ENCODE data around the gene MBTPS2.
A peak's percentile ranks its signal among the peaks of the same experiment; 100 is the strongest.
"Not testable (repeated sequence)": the region's sequence is repeated elsewhere in the genome, so short reads cannot be mapped to it uniquely, and the experiment has no call there.

The MBTPS2 gene

DNA sequence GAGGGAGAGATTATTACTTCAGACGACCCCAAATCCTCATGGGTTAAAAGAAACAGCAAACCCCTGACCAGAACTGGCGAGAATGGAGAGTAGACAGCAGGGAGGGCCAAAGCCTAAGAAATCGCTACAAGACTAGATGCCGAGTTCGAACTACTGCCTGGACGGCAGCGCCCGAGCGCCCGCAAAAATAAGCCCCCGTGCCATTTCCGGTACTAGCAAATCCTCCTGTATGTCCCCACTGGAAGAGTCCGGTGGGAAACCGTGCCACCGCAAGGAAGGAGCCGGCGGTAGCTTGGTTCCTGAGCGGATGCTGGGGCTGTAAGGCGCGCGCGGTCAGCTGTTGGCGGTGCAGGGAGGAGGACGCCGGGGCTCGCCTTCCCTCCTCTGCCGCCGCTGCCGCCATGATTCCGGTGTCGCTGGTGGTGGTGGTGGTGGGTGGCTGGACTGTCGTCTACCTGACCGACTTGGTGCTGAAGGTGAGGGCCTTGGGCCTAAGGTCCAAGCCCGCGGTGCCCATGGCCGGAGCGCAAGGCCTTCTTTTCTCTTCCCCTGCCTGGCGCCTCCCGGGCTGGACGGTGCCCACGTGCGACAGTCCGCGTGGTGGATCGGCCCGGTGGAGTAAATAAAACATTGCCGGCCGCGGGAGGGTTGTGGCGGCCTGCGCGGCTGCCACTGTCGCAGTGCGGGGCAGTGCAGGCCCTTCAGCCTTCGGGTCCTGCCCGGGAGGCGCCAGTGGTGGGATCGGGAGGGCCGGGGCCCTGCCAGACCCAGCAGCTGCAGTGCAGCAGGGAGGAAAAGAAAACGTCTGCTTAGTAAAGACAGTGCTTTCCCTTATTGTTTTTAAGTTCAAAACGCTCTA, at the start of gene MBTPS2:
Gene MBTPS2, plus strand, starts transcription at position 284 of the 859 bp plus-strand sequence. Its CDS starts 118 bp downstream, at position 402.
- peak; percentile 81 for DNase-seq

GRCh38 chrX:21798677-21799219, 40.7 kb upstream of the MBTPS2 start:
- peak; percentile 22 for DNase-seq

DNA sequence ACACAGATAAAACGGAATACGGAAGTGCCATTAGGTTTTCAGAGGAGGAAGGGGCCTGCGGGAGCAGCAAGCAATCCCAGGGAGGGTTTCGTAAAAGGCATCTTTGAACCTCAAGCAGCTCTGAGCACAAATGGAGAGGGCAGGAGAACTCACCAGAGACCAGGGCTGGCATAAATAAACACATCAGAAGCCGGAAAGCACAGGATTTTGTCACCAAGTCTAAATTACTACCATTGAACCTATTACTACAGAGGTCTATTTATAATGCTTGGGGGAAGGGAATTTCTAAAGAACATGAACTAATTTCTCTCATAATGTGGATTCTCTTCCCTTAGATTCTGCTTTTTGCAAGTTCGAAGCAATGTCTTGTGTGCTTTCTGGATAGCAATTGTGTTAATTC, 39.6 kb upstream of the MBTPS2 start:
- no peak for DNase-seq

DNA sequence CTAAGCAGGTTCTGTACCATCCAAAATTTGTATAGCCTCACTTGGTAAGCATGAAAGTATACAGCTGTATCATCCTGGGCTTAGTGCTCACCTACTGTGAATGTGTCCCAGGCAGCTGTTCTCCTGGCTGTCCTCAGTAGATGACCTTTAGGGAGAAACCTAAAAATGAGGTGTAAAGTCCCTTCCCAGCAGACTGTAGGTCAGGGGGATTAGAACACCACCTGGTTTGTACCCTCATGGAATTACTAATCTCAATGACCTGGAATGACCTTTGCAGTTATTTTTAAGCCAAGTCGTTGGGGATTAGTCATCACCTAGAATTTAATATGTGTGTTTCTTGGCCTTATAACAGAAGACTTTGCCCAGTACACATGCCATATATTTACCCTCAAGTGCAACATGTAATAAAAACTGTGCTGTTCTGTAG, 39.1 kb upstream of the MBTPS2 start:
- peak; percentile 55 for DNase-seq

GRCh38 chrX:21802054-21802670, 37.3 kb upstream of the MBTPS2 start:
- DNase-seq = no peak

DNA sequence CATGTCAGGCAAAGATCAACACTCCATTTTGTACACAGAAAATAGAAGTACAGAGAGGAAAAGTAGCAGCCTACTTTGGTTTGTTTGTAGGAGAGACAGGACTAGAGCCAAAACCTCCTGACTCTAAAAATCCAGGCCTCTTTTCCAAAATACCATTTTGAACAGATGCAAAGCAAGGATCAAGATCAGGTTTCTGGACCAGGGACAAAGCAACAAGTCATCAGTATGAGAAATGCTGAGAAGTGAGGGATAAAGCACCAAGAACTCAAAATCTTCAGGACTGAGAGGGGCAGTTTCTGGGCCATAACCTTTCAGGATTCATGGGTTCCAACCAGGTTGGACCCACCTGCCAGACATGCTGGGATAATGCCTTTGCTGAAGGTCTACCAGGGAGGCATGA, 36.6 kb upstream of the MBTPS2 start:
- DNase-seq = no peak

- no peak for DNase-seq
Measured at GRCh38 chrX:21806691-21807090, 32.7 kb upstream of the MBTPS2 start.

- no peak for DNase-seq
Measured at GRCh38 chrX:21811832-21812231, 27.6 kb upstream of the MBTPS2 start.

GRCh38 chrX:21812628-21813027, 26.8 kb upstream of the MBTPS2 start:
- no peak for DNase-seq

DNA sequence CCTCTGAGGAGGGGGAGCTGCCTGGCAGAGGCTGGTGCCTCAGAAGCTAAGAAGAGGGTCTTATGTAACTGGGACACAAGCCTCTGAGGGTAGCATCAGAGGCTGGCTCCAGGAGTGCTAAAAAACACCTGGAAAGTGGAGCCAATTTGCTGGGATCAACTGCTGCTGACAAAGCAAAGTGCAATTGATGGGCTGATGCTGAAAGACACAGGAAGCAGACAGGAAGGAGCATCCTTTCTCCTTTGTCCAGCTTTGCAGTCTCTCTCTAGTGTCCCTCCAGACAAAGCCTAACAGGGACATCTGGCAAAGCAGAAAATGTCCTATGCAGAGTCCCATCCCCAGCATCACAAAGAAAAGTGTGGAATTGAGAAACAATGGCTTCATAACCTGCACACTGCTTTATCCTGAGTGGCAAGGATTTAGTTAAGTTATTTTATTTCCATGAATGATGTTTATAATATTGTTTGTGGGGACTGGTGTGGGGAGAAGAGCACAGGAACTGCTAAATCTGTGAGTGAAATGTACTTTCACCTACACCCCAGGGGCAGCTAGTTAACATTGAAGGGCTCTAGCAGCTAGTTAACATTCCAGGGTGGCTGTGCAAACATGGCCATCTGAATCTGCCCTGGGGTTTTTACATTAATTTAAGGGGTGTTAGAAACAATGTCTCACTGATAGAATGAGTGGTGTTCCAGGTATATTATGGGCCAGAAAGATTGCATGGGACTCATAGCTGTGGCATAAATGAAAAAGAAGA, 25.6 kb upstream of the MBTPS2 start:
- DNase-seq = no peak

DNA sequence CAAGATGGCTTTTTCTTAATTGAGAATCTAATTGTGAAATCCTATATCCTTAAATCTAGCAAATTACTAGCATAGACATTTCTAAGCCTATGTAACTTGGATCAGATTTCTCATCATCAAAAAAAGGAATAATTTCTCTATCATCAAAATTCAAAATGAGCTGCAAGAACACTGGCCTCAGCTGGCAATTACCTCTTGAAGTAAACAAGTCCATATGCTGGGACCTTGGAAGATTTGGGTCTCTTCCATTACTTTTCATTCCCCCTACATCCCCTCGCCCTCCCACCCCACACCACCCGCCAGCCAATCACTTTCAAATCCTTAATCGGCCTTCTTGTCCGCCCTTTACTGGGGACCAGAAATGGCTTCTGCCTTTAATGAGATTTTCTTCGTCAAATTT, 23.3 kb upstream of the MBTPS2 start:
- DNase-seq = peak; percentile 73

DNA sequence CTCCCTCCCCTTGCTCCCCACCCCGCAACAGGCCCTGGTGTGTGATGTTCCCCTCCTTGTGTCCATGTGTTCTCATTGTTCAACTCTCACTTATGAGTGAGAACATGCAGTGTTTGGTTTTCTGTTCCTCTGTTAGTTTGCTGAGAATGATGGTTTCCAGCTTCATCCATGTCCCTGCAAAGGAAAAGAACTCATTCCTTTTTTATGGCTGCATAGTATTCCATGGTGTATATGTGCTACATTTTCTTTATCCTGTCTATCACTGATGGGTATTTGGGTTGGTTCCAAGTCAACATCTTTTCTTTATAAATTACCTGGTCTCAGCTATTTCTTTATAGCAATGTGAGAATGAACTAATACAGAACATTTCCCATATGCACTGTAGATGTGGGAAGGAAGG, 19.2 kb upstream of the MBTPS2 start:
- DNase-seq = not testable (repeated sequence)

- DNase-seq = no peak
Measured at GRCh38 chrX:21821875-21822274, 17.5 kb upstream of the MBTPS2 start.

DNA sequence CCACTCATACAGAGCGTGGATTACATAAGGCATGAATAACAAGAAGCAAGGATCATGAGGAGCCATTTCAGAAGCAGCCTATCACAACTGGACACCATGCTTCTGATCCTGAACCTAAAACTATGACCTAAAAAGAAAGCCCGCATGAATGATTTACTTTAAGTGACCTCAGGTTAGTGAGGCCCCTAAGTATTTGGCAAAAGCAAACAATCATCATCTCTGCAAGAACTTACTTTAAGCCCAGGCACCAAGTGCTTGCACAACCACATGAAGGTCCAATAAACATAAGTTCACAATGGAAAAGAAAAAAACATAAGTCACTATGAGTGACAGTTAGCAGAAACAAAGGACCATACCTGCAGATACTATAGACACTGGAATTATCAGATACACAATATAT, 7.9 kb upstream of the MBTPS2 start:
- no peak for DNase-seq

- DNase-seq = no peak
Measured at GRCh38 chrX:21837056-21837455, 2.4 kb upstream of the MBTPS2 start.

DNA sequence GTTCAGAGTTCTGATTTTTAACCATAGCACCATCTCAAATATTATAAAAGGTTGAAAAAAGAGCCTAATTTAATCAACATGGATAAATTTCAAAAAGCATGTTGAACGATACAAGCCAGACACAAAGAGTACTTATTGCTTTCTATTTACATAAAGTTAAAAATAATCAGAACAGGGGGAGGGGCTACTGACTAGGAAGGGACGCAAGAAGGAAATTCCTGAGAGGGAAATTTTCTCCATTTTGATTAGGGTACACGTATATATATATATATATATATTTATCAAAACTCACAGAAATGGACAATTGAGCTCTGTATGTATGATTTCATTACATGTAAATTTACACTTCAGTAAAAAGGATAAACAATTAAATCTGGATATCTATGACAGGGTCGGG, 482 bp upstream of the MBTPS2 start:
- DNase-seq = no peak

GRCh38 chrX:21840193-21840545, 752 bp downstream of the MBTPS2 start:
- DNase-seq = no peak

- no peak for DNase-seq
Measured at GRCh38 chrX:21843179-21843578, 3.8 kb downstream of the MBTPS2 start.

DNA sequence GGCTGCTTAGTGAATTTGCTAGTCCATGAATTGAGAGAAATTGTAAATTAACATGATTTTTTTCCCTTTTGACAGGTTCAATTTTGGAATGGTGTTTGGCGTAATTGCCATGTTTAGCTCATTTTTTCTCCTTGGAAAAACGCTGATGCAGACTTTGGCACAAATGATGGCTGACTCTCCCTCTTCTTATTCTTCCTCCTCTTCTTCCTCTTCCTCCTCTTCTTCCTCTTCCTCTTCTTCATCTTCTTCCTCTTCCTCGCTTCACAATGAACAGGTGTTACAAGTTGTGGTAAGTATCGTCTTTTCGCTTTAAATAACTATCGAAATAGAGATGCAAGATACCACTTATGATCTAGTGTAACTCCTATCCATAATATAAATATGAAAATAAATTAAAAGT, 5.7 kb downstream of the MBTPS2 start:
- no peak for DNase-seq

DNA sequence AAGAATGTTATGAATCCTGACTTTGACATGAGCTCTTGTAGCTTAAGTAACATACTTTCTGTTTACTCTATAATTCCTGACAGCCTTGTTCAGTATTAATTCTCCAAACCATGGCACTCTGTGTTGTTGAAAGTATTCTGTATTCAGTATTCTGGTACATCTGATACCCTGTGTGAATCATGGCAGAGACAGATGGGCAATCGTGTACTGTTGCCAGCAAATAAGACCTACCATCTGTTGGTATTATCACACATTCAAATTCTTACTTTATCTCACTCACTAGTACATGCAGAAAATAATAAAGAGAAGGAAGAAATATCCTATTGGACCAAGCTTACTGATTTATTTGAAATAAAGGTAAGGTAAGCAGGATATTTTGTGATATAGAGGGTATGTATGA, 7.9 kb downstream of the MBTPS2 start:
- DNase-seq = peak; percentile 98

DNA sequence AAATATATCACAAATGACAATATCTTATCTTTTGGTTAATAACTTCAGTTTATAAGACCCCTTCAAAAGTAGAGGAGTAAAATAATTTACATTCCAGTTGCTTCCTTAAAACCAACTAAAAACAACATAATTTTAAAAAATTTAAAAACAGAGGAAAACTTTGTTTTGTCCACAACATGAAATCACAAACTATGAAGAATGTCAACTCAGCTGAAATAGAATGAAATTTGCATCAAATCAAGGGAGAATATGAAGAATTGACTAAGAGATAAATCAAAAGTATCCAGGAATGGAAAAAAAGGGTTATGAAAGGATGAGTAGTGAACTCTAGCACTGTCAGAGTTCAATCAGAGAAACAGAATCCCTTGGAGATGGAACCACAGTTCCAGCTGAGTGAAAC, 14.2 kb downstream of the MBTPS2 start:
- DNase-seq = no peak

- DNase-seq = no peak
Measured at GRCh38 chrX:21855937-21856415, 16.6 kb downstream of the MBTPS2 start, which contains the start of gene YY2. Gene YY2, plus strand, starts transcription at chrX:21855987. Its CDS starts 498 bp downstream, at chrX:21856485.

- no peak for DNase-seq
Measured at GRCh38 chrX:21856504-21856903, 17.1 kb downstream of the MBTPS2 start.
